NB4 (cell line): ENCODE measurements around the gene ETV5.

Experiments
- DNase-seq: peaks from one replicate; pipeline ENCODE4 v3.0.0; 2010; ENCODE audit warnings: low read depth
- H3K4me3 ChIP-seq: one replicate; pipeline ENCODE4 v1.5.1; 2011; ENCODE audit warnings: mild to moderate bottlenecking, low read depth, low read length, moderate library complexity
- CTCF ChIP-seq: IDR thresholded peaks from one replicate; pipeline ENCODE4 v1.5.1; 2012; ENCODE audit warnings: low read depth, low read length
- MYC ChIP-seq: IDR thresholded peaks from 2 replicates; pipeline ENCODE4 v1.6.1; 2011; ENCODE audit warnings: low read depth, low read length
- POLR2A ChIP-seq: IDR thresholded peaks from 2 replicates; pipeline ENCODE4 v1.6.1; 2011; ENCODE audit warnings: mild to moderate bottlenecking; ENCODE audit not compliant: insufficient read length; ENCODE audit errors: extremely low read depth
- TF ChIP-seq, protein P1 (sequence below): IDR thresholded peaks from 2 replicates; pipeline ENCODE4 v1.6.1; 2011; ENCODE audit warnings: low read depth, low read length

The ETV5 gene

DNA sequence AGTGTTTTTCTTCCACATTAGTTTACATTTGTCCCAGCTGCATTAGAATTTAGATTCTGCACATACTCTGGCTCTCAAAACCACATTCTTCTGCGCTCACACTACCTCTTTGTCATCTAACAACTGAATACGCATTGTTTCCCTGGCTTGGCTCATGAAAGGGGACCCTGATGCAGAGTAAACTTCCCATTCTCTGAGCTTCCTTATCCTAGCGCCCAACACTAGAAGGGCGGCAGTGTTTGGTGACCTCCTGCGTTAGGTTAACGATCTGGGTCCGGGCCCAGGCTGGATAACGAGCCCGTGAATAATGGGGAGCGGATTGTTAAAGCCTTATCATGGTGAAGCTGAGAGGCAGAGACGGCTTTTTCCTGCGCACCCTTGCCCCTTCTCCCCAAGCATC lies 63.9 kb downstream of the ETV5 start:
- H3K4me3 ChIP-seq: no peak overlapping the region
- no peak for DNase-seq
- TF ChIP-seq CTCF (no peak), MYC (no peak), POLR2A (no peak)
- TF ChIP-seq, protein P1, sequence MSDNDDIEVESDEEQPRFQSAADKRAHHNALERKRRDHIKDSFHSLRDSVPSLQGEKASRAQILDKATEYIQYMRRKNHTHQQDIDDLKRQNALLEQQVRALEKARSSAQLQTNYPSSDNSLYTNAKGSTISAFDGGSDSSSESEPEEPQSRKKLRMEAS: no peak

- no peak for DNase-seq
- TF ChIP-seq POLR2A: no peak
- TF ChIP-seq, protein P1: no peak
- no peak overlapping the region for H3K4me3 ChIP-seq
Measured at GRCh38 chr3:186044427-186044826, 64.5 kb downstream of the ETV5 start.

DNA sequence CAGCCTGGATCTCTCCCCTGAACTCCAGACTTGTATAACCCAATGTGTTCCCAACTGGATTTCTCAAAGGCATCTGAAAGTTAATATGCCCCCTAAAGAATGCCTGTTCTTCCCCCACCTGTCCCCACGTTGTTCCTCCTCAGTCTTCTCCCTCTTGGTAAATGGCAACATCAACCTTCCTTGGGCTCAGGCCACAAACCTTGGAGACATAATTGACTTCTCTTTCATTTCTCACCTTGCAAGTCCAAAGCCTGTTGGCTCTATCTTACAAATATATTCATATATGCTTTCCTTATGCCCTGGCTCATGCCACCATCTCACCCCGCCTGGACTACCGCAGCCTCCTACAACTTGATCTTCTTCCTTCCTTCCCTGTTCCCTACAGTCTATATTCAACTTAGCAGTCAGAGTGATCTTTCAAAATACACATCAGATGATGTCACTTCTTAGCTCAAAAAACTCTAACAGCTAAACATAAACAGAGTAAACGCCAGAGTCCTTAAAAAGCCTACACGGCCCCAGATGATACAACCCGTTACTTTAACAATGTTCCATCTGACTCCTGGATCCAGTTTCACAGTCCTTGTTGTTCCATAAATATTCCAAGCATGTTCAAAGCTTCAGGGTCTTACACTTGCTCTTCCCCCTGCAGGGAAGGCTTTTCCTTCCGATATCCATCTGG lies 66.2 kb downstream of the ETV5 start:
- no peak overlapping the region for H3K4me3 ChIP-seq
- TF ChIP-seq POLR2A: no peak
- no peak for TF ChIP-seq CTCF
- TF ChIP-seq MYC: no peak
- TF ChIP-seq, protein P1: no peak
- no peak for DNase-seq

- TF ChIP-seq CTCF: no peak
- TF ChIP-seq MYC: no peak
- no peak overlapping the region for H3K4me3 ChIP-seq
- DNase-seq: no peak
Measured at GRCh38 chr3:186042036-186042435, 66.9 kb downstream of the ETV5 start.

- TF ChIP-seq, protein P1: no peak
- TF ChIP-seq POLR2A (no peak), MYC (no peak), CTCF (no peak)
- H3K4me3 ChIP-seq: no peak overlapping the region
- peak; percentile 42 for DNase-seq
Measured at GRCh38 chr3:186038360-186038759, 70.5 kb downstream of the ETV5 start.

- TF ChIP-seq, protein P1: no peak
- TF ChIP-seq POLR2A: no peak
- TF ChIP-seq CTCF: no peak
- no peak for TF ChIP-seq MYC
- peak; percentile 72 for DNase-seq
- H3K4me3 ChIP-seq: no peak overlapping the region
Measured at GRCh38 chr3:186035277-186035676, 73.6 kb downstream of the ETV5 start.
